ENCODE results near the gene GOLPH3.

GOLPH3 gene

DNA sequence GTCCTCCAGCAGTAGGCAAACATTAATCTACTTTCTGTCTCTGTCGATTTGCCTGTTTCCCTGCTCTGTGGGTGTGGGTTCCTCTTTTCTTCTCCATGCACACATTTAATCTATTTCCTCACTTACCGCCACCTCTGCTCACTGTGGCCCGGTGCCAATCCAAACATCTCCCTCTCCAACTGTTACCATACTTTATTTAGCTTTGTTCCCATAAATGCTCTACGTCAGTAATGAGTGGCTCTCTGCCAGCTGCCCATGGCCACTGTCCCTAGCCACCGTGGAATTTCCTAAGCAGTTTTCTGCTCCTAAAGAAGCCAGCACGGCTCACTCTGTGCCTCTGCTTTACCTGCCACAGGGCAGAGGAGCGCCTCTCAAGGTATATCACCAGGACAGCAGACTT is 19.5 kb upstream of the GOLPH3 start (continued):
- TF ChIP-seq ZBTB10 (tag by site-specific recombination; IDR thresholded peaks at IDR 0.05) (no peak), SP2 (tag by site-specific recombination; IDR thresholded peaks at IDR 0.05) (no peak), ZBTB11 (tag by site-specific recombination; conservative IDR thresholded peaks at IDR 0.05; ENCODE audit: low read depth) (no peak), ZNF660 (tag by site-specific recombination; IDR thresholded peaks at IDR 0.05) (no peak; the same call in 1 of the 2 replicates), ZNF433 (tag by site-specific recombination; IDR thresholded peaks at IDR 0.05; ENCODE audit: low read depth) (no peak), ZNF580 (tag by site-specific recombination; IDR thresholded peaks at IDR 0.05) (peak; percentile 94), ZNF558 (tag by site-specific recombination; IDR thresholded peaks at IDR 0.05) (peak; percentile 76), SP7 (tag by site-specific recombination; IDR thresholded peaks at IDR 0.05) (peak; percentile 90), ZNF777 (tag by site-specific recombination; IDR thresholded peaks at IDR 0.05; ENCODE audit: borderline replicate concordance) (no peak)
- TF ChIP-seq, protein P1, sequence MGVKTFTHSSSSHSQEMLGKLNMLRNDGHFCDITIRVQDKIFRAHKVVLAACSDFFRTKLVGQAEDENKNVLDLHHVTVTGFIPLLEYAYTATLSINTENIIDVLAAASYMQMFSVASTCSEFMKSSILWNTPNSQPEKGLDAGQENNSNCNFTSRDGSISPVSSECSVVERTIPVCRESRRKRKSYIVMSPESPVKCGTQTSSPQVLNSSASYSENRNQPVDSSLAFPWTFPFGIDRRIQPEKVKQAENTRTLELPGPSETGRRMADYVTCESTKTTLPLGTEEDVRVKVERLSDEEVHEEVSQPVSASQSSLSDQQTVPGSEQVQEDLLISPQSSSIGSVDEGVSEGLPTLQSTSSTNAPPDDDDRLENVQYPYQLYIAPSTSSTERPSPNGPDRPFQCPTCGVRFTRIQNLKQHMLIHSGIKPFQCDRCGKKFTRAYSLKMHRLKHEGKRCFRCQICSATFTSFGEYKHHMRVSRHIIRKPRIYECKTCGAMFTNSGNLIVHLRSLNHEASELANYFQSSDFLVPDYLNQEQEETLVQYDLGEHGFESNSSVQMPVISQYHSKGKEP (tag by site-specific recombination; IDR thresholded peaks at IDR 0.05), result peak; percentile 77; the same call in 1 of the 2 replicates
- TF ChIP-seq, protein P2, sequence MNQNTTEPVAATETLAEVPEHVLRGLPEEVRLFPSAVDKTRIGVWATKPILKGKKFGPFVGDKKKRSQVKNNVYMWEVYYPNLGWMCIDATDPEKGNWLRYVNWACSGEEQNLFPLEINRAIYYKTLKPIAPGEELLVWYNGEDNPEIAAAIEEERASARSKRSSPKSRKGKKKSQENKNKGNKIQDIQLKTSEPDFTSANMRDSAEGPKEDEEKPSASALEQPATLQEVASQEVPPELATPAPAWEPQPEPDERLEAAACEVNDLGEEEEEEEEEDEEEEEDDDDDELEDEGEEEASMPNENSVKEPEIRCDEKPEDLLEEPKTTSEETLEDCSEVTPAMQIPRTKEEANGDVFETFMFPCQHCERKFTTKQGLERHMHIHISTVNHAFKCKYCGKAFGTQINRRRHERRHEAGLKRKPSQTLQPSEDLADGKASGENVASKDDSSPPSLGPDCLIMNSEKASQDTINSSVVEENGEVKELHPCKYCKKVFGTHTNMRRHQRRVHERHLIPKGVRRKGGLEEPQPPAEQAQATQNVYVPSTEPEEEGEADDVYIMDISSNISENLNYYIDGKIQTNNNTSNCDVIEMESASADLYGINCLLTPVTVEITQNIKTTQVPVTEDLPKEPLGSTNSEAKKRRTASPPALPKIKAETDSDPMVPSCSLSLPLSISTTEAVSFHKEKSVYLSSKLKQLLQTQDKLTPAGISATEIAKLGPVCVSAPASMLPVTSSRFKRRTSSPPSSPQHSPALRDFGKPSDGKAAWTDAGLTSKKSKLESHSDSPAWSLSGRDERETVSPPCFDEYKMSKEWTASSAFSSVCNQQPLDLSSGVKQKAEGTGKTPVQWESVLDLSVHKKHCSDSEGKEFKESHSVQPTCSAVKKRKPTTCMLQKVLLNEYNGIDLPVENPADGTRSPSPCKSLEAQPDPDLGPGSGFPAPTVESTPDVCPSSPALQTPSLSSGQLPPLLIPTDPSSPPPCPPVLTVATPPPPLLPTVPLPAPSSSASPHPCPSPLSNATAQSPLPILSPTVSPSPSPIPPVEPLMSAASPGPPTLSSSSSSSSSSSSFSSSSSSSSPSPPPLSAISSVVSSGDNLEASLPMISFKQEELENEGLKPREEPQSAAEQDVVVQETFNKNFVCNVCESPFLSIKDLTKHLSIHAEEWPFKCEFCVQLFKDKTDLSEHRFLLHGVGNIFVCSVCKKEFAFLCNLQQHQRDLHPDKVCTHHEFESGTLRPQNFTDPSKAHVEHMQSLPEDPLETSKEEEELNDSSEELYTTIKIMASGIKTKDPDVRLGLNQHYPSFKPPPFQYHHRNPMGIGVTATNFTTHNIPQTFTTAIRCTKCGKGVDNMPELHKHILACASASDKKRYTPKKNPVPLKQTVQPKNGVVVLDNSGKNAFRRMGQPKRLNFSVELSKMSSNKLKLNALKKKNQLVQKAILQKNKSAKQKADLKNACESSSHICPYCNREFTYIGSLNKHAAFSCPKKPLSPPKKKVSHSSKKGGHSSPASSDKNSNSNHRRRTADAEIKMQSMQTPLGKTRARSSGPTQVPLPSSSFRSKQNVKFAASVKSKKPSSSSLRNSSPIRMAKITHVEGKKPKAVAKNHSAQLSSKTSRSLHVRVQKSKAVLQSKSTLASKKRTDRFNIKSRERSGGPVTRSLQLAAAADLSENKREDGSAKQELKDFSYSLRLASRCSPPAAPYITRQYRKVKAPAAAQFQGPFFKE (tag by site-specific recombination; IDR thresholded peaks at IDR 0.05; ENCODE audit: borderline replicate concordance), result no peak
- TF ChIP-seq, protein P3, sequence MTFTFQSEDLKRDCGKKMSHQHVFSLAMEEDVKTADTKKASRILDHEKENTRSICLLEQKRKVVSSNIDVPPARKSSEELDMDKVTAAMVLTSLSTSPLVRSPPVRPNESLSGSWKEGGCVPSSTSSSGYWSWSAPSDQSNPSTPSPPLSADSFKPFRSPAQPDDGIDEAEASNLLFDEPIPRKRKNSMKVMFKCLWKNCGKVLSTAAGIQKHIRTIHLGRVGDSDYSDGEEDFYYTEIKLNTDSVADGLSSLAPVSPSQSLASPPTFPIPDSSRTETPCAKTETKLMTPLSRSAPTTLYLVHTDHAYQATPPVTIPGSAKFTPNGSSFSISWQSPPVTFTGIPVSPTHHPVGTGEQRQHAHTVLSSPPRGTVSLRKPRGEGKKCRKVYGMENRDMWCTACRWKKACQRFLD (tag by site-specific recombination; IDR thresholded peaks at IDR 0.05), result no peak
